Esophagus squamous epithelium (tissue), 4 donors: Measurements from ENCODE around the gene CGRRF1.

Source experiments
- CTCF ChIP-seq, 6 experiments: fragments of 450-650 bp in 4 of 6; fragments of 200-600 bp in 2 of 6; sonication (generic) in 2 of 6; IDR thresholded peaks; one replicate each; pipeline ENCODE4 v1.5.1; 2016 to 2019; ENCODE audit warnings: antibody characterized with exemption in 6 of 6, mild to moderate bottlenecking in 4 of 6, moderate library complexity in 4 of 6
- POLR2A ChIP-seq, 4 donors: fragments of 450-650 bp; IDR thresholded peaks; one replicate each; pipeline ENCODE4 v1.6.1; 2017; ENCODE audit warnings: antibody characterized with exemption in 4 of 4, mild to moderate bottlenecking in 4 of 4, moderate library complexity in 3 of 4

GRCh38 chr14:54467280-54467679 lies 42.4 kb upstream of the CGRRF1 start:
- no peak for TF ChIP-seq CTCF (IDR thresholded peaks at IDR 0.05)
- TF ChIP-seq POLR2A (IDR thresholded peaks at IDR 0.05): no peak
